RKO (cell line): Measurements from ENCODE around the gene ACOT4.
"Not testable (repeated sequence)": the region's sequence is repeated elsewhere in the genome, so short reads cannot be mapped to it uniquely, and the experiment has no call there.

ENCODE experiments used
- DNase-seq: peaks from one replicate; pipeline ENCODE4 v3.0.0-alpha.2; 2016; ENCODE audit warnings: low spot score

The ACOT4 gene

GRCh38 chr14:73591690-73592449, at the start of gene ACOT4:
ACOT4 (plus strand) TSS chr14:73591873; CDS start chr14:73591960, 87 bp downstream.
- DNase-seq: no peak

- DNase-seq: not testable (repeated sequence)
Observed at GRCh38 chr14:73542961-73543360, 48.7 kb upstream of the ACOT4 start.

GRCh38 chr14:73545353-73545752, 46.3 kb upstream of the ACOT4 start:
- not testable (repeated sequence) for DNase-seq

GRCh38 chr14:73549097-73549496, 42.6 kb upstream of the ACOT4 start:
- DNase-seq: not testable (repeated sequence)

GRCh38 chr14:73549889-73550524, 41.7 kb upstream of the ACOT4 start:
- DNase-seq: not testable (repeated sequence)

- no peak for DNase-seq
Observed at GRCh38 chr14:73553845-73554244, 37.8 kb upstream of the ACOT4 start.

GRCh38 chr14:73557201-73557600, 34.5 kb upstream of the ACOT4 start:
- DNase-seq: not testable (repeated sequence)

- DNase-seq: not testable (repeated sequence)
Observed at GRCh38 chr14:73558238-73558637, 33.4 kb upstream of the ACOT4 start.

GRCh38 chr14:73562256-73562655, 29.4 kb upstream of the ACOT4 start:
- not testable (repeated sequence) for DNase-seq

- DNase-seq: not testable (repeated sequence)
Observed at GRCh38 chr14:73562696-73563095, 29.0 kb upstream of the ACOT4 start.

- not testable (repeated sequence) for DNase-seq
Observed at GRCh38 chr14:73566431-73566830, 25.2 kb upstream of the ACOT4 start.

- DNase-seq: not testable (repeated sequence)
Observed at GRCh38 chr14:73566935-73567334, 24.7 kb upstream of the ACOT4 start.

- no peak for DNase-seq
Observed at GRCh38 chr14:73567358-73567757, 24.3 kb upstream of the ACOT4 start.

- DNase-seq: peak; percentile 85
Observed at GRCh38 chr14:73567951-73568885, 23.5 kb upstream of the ACOT4 start.

- not testable (repeated sequence) for DNase-seq
Observed at GRCh38 chr14:73568886-73569184, 22.8 kb upstream of the ACOT4 start.

- peak; percentile 90 for DNase-seq
Observed at GRCh38 chr14:73569185-73569958, 22.3 kb upstream of the ACOT4 start, which contains the start of gene ACOT2. ACOT2 (plus strand) TSS chr14:73569213; CDS start chr14:73569241, 28 bp downstream.

GRCh38 chr14:73570913-73571312, 20.8 kb upstream of the ACOT4 start:
- peak; percentile 47 for DNase-seq

- not testable (repeated sequence) for DNase-seq
Observed at GRCh38 chr14:73573034-73573433, 18.6 kb upstream of the ACOT4 start.

- not testable (repeated sequence) for DNase-seq
Observed at GRCh38 chr14:73573740-73574139, 17.9 kb upstream of the ACOT4 start.

GRCh38 chr14:73574251-73574650, 17.4 kb upstream of the ACOT4 start:
- not testable (repeated sequence) for DNase-seq

- no peak for DNase-seq
Observed at GRCh38 chr14:73576391-73576790, 15.3 kb upstream of the ACOT4 start.
